Measurements from ENCODE around the gene PRKCB. TPM values are rescaled to one million over a fixed set of nuclear protein-coding genes. Genes with fewer than 3 reads are reported as not detected.

PRKCB gene
- total and polyA plus RNA-seq, 12 donors: 0.30 to 8.8 (median 1.1) TPM

DNA sequence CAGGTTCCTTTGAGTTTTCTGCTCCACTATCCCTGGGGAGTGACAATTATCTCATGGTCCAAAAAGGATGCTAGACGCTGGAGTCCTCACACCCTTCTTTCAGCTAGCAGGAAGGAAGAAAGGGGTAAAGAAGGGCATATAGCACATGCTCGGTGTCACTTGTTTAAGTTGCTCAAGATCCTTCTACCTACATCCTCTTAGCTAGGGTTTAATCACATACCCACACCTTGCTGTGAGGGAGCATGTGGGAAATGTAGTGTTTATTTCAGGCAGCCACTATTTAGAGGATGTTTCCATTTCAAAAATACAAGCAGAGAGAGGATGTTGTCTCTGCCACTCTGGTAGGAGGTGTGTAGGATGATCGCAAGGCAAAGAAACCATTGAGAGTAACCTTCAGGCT, 4.5 kb downstream of the PRKCB start:
- Histone ChIP-seq H3K9me3 (no peaks in the 10 kb centered on the region), H3K4me3 (no peak overlapping the region), H3K4me1 (peaks cover 0 to 30% (median 6%) of the 10 kb centered on the region in 9 donors), H3K36me3 (no peaks in the 10 kb centered on the region), H3K27me3 (peaks cover 13 to 76% (median 51%) of the 10 kb centered on the region in 7 donors), H3K27ac (no peak overlapping the region)
- ATAC-seq (no peak), DNase-seq (no peak)
- intact Hi-C loops (cut with DNase I): no loop called here
- TF ChIP-seq, protein P1, sequence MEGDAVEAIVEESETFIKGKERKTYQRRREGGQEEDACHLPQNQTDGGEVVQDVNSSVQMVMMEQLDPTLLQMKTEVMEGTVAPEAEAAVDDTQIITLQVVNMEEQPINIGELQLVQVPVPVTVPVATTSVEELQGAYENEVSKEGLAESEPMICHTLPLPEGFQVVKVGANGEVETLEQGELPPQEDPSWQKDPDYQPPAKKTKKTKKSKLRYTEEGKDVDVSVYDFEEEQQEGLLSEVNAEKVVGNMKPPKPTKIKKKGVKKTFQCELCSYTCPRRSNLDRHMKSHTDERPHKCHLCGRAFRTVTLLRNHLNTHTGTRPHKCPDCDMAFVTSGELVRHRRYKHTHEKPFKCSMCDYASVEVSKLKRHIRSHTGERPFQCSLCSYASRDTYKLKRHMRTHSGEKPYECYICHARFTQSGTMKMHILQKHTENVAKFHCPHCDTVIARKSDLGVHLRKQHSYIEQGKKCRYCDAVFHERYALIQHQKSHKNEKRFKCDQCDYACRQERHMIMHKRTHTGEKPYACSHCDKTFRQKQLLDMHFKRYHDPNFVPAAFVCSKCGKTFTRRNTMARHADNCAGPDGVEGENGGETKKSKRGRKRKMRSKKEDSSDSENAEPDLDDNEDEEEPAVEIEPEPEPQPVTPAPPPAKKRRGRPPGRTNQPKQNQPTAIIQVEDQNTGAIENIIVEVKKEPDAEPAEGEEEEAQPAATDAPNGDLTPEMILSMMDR (IDR thresholded peaks at IDR 0.05): no peak
- WGBS, 2 donors: 65 to 71% methylated on average over 3 of the region's 3 CpGs

GRCh38 chr16:23842137-23842600, 6.4 kb downstream of the PRKCB start:
- Histone ChIP-seq H3K36me3 (no peaks in the 10 kb centered on the region), H3K27me3 (peaks cover 8 to 60% (median 40%) of the 10 kb centered on the region in 7 donors), H3K9me3 (no peaks in the 10 kb centered on the region), H3K27ac (no peak overlapping the region), H3K4me1 (peaks cover 0 to 16% (median 0%) of the 10 kb centered on the region in 9 donors), H3K4me3 (no peak overlapping the region)
- DNase-seq: no peak
- no peak for ATAC-seq
- WGBS, 2 donors: 88 to 98% methylated on average over 3 of the region's 3 CpGs
- TF ChIP-seq, protein P1 (IDR thresholded peaks at IDR 0.05): no peak
- intact Hi-C loops (cut with DNase I): no loop called here

GRCh38 chr16:23843143-23843542, 7.4 kb downstream of the PRKCB start:
- 68 to 78% methylated on average over 4 of the region's 4 CpGs for WGBS, 2 donors
- no peaks in the 10 kb centered on the region for H3K36me3 ChIP-seq
- H3K4me1 ChIP-seq: peaks cover 0 to 12% (median 0%) of the 10 kb centered on the region in 9 donors
- TF ChIP-seq, protein P1 (IDR thresholded peaks at IDR 0.05): no peak
- ATAC-seq: no peak
- H3K9me3 ChIP-seq: no peaks in the 10 kb centered on the region
- H3K4me3 ChIP-seq: no peak overlapping the region
- intact Hi-C loops (cut with DNase I): no loop called here
- H3K27ac ChIP-seq: no peak overlapping the region
- DNase-seq: no peak
- H3K27me3 ChIP-seq: peaks cover 3 to 50% (median 30%) of the 10 kb centered on the region in 7 donors

DNA sequence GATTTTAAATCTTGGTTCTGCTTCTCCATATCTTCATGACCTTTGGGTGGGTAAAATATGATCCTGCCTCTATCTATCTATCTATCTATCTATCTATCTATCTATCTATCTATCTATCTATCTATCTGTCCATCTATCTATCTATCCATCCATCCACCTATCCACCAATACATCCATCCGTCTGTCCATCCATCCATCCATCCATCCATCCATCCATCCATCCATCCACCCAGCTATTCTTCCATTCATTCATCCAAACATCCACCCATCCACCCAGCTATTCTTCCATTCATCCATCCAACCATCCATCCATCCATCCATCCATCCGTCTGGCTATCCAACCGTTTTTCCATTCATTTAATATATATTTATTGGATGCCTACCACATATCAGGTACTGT, 11.5 kb downstream of the PRKCB start:
- Histone ChIP-seq H3K4me3 (no peak overlapping the region), H3K4me1 (peaks cover 0 to 17% (median 0%) of the 10 kb centered on the region in 9 donors), H3K36me3 (no peaks in the 10 kb centered on the region), H3K9me3 (peaks cover 0 to 16% (median 0%) of the 10 kb centered on the region in 11 donors), H3K27ac (no peak overlapping the region), H3K27me3 (peaks cover 0 to 18% (median 4%) of the 10 kb centered on the region in 7 donors)
- intact Hi-C loops (cut with DNase I): no loop called here
- TF ChIP-seq, protein P1 (IDR thresholded peaks at IDR 0.05): no peak
- DNase-seq (no peak), ATAC-seq (no peak)
- WGBS, 2 donors: 51 to 82% methylated on average over 3 of the region's 3 CpGs
